A549 (cell line): Measurements from ENCODE around the gene NPC1L1. TPM values are rescaled to one million over a fixed set of nuclear protein-coding genes. Genes with fewer than 3 reads are reported as not detected.

ENCODE experiments used
- ATAC-seq, 2 experiments: fragments of 200-7000 bp in 1 of 2; fragments of >200 bp in 1 of 2; cut with Nextera tagmentation in 1 of 2; cut with Tn5 transposase in 1 of 2; 3 replicates each; pipeline versions ENCODE4 v1.8.0 to v1.9.1; 2018 to 2020; ENCODE audit warnings: mild to moderate bottlenecking in 1 of 2, moderate library complexity in 1 of 2
- CTCF ChIA-PET: fragments of 300-600 bp; sonication (Branson Sonifier 250); formaldehyde crosslinking; extraction: SDS; loops from one replicate; lab custom pipeline; 2021; ENCODE audit warnings: antibody characterized with exemption, inconsistent platforms; lab: Yijun Ruan, JAX
- POLR2A ChIA-PET: fragments of 350-600 bp; formaldehyde crosslinking; extraction: SDS; loops from one replicate; lab custom pipeline; 2021; ENCODE audit warnings: antibody characterized with exemption, inconsistent platforms; lab: Yijun Ruan, JAX
- DNase-seq, 2 experiments: peaks; one replicate each; pipeline versions ENCODE4 v3.0.0 to v3.0.0-alpha.2; 2011 to 2016; ENCODE audit warnings: low read depth in 1 of 2, low spot score in 1 of 2
- FAIRE-seq: peaks from 2 replicates; lab custom pipeline; 2011; peaks lifted over from hg19 to GRCh38; lab: Jason Lieb, UNC
- H3K27ac ChIP-seq, 2 experiments: fragments of >200 bp; sonication (Bioruptor Twin); formaldehyde crosslinking; 3 replicates each; pipeline ENCODE4 v1.5.1; 2016 to 2017
- H3K4me1 ChIP-seq: fragments of >200 bp; sonication (Bioruptor Twin); formaldehyde crosslinking; 3 replicates; pipeline ENCODE4 v1.6.1; 2016
- H3K4me2 ChIP-seq: fragments of >200 bp; sonication (Bioruptor Twin); formaldehyde crosslinking; 3 replicates; pipeline ENCODE4 v1.6.1; 2016
- H3K4me3 ChIP-seq: fragments of >200 bp; sonication (Bioruptor Twin); formaldehyde crosslinking; 3 replicates; pipeline ENCODE4 v1.5.1; 2016
- H3K9me3 ChIP-seq: fragments of >200 bp; sonication (Bioruptor Twin); formaldehyde crosslinking; 3 replicates; pipeline ENCODE4 v1.6.1; 2016
- ATOH8 ChIP-seq: fragments of 250-450 bp; sonication (Bioruptor Pico); IDR thresholded peaks from 2 replicates; pipeline ENCODE4 v1.5.0; 2020; ENCODE audit warnings: low read depth, mild to moderate bottlenecking, moderate library complexity
- BHLHE40 ChIP-seq: IDR thresholded peaks from 2 replicates; pipeline ENCODE4 v1.6.1; 2012; ENCODE audit warnings: low read depth, low read length, inconsistent platforms
- CBX2 ChIP-seq: fragments of 200-600 bp; sonication (generic); IDR thresholded peaks from 2 replicates; pipeline ENCODE4 v1.6.1; 2016; ENCODE audit warnings: low read depth, mild to moderate bottlenecking, borderline replicate concordance
- CHD2 ChIP-seq: fragments of 150-350 bp; IDR thresholded peaks from 2 replicates; pipeline ENCODE4 v1.6.1; 2014; ENCODE audit warnings: low read length; ENCODE audit not compliant: partially characterized antibody
- CHD4 ChIP-seq: fragments of 200-600 bp; sonication (generic); IDR thresholded peaks from 2 replicates; pipeline ENCODE4 v1.6.1; 2016; ENCODE audit warnings: antibody characterized with exemption, mild to moderate bottlenecking, borderline replicate concordance
- E2F6 ChIP-seq: IDR thresholded peaks from 2 replicates; pipeline ENCODE4 v1.6.1; 2012; ENCODE audit warnings: low read depth, borderline replicate concordance
- ELK1 ChIP-seq: fragments of 150-350 bp; IDR thresholded peaks from 2 replicates; pipeline ENCODE4 v1.6.1; 2014; ENCODE audit warnings: low read depth, mild to moderate bottlenecking, low read length
- EP300 ChIP-seq, 2 experiments: fragments of >200 bp; sonication (Bioruptor Twin); formaldehyde crosslinking; IDR thresholded peaks; 2 replicates in 1 of 2; 3 replicates in 1 of 2; pipeline ENCODE4 v1.6.1; 2016 to 2017
- ESRRA ChIP-seq: fragments of 150-350 bp; IDR thresholded peaks from 2 replicates; pipeline ENCODE4 v1.6.1; 2014; ENCODE audit warnings: mild to moderate bottlenecking, low read length, borderline replicate concordance
- FOSB ChIP-seq: fragments of 250-450 bp; sonication (Bioruptor Pico); IDR thresholded peaks from 2 replicates; pipeline ENCODE4 v1.5.0; 2020; ENCODE audit warnings: mild to moderate bottlenecking, moderate library complexity
- HOXB13 ChIP-seq: fragments of 250-450 bp; sonication (Bioruptor Pico); IDR thresholded peaks from 2 replicates; pipeline ENCODE4 v1.5.0; 2020; ENCODE audit warnings: low read depth, mild to moderate bottlenecking, moderate library complexity
- JUN ChIP-seq, 2 experiments: fragments of >200 bp; sonication (Bioruptor Twin); formaldehyde crosslinking; IDR thresholded peaks; 2 replicates in 1 of 2; 3 replicates in 1 of 2; pipeline ENCODE4 v1.6.1; 2016 to 2017
- JUNB ChIP-seq: fragments of >200 bp; sonication (Bioruptor Twin); formaldehyde crosslinking; IDR thresholded peaks from 2 replicates; pipeline ENCODE4 v1.6.1; 2016
- MYC ChIP-seq: IDR thresholded peaks from 2 replicates; pipeline ENCODE4 v1.6.1; 2012; ENCODE audit warnings: mild to moderate bottlenecking, inconsistent platforms, low read length, improper control_type of control experiment, borderline replicate concordance
- NFE2L2 ChIP-seq: fragments of 150-350 bp; conservative IDR thresholded peaks from 2 replicates; pipeline ENCODE4 v1.6.1; 2014; ENCODE audit warnings: low read length
- POLR2A ChIP-seq: IDR thresholded peaks from 2 replicates; pipeline ENCODE4 v1.6.1; 2012; ENCODE audit warnings: mild to moderate bottlenecking, low read length
- POLR2AphosphoS2 ChIP-seq: conservative IDR thresholded peaks from 2 replicates; pipeline ENCODE4 v1.6.1; 2012; ENCODE audit warnings: low read length, improper control_type of control experiment, inconsistent platforms
- RAD21 ChIP-seq, 2 experiments: fragments of >200 bp in 1 of 2; sonication (Bioruptor Twin) in 1 of 2; formaldehyde crosslinking in 1 of 2; IDR thresholded peaks in 1 of 2; conservative IDR thresholded peaks in 1 of 2; 2 replicates in 1 of 2; 3 replicates in 1 of 2; pipeline ENCODE4 v1.6.1; 2012 to 2018; ENCODE audit warnings: inconsistent platforms in 1 of 2
- RCOR1 ChIP-seq: fragments of 150-350 bp; IDR thresholded peaks from 2 replicates; pipeline ENCODE4 v1.6.1; 2014; ENCODE audit warnings: antibody characterized with exemption, low read length, low read depth
- RFX5 ChIP-seq: fragments of 450-650 bp; IDR thresholded peaks from 2 replicates; pipeline ENCODE4 v1.7.1; 2014; ENCODE audit warnings: antibody characterized with exemption, mild to moderate bottlenecking, moderate library complexity
- SREBF2 ChIP-seq: fragments of 450-650 bp; IDR thresholded peaks from 2 replicates; pipeline ENCODE4 v1.6.1; 2014; ENCODE audit warnings: mild to moderate bottlenecking, moderate library complexity
- ZNF302 ChIP-seq: fragments of 250-450 bp; sonication (Bioruptor Pico); IDR thresholded peaks from 2 replicates; pipeline ENCODE4 v1.9.0; 2021; ENCODE audit warnings: inconsistent platforms, mild to moderate bottlenecking, moderate library complexity
- ZSCAN20 ChIP-seq: fragments of 250-450 bp; sonication (Bioruptor Pico); IDR thresholded peaks from 2 replicates; pipeline ENCODE4 v1.8.0; 2022; ENCODE audit warnings: mild to moderate bottlenecking, moderate library complexity
- WGBS: methylation state at CpG from one replicate; pipeline ENCODE4 v1.1.6; 2017; ENCODE audit errors: missing lambda C conversion rate; 5-methylcytosine and 5-hydroxymethylcytosine counted together
- polyA plus RNA-seq, 4 experiments: library from polyadenylated mRNA; depleted of rRNA in 3 of 4; stranded (reverse); fragments of >200 nt; fragmentation: RNase III in 1 of 4; extraction: RNeasy Plus Mini Kit Qiagen cat#74134 plus additional on column Dnase treatment in 1 of 4; gene quantifications; 2 replicates in 3 of 4; 3 replicates in 1 of 4; pipeline ENCODE4 v1.2.3, GENCODE V29; 2011 to 2017
- TF ChIP-seq, protein P1 (sequence below): fragments of >200 bp; sonication (Bioruptor Twin); formaldehyde crosslinking; IDR thresholded peaks from 2 replicates; pipeline ENCODE4 v1.6.1; 2016

The NPC1L1 gene
- polyA plus RNA-seq, 2 of the 4 experiments (the other 2 are of a cell fraction), result 0.04 to 0.06 TPM

- H3K4me1 ChIP-seq, result no peaks in the 10 kb centered on the region
- DNase-seq, result no peak
- CTCF ChIA-PET, result interaction anchor here (1.1 to 2.5 kb wide), 6 partner anchors 9 to 295 kb away, joined by 3 to 15 read pairs (median 4); no protein-coding TSS in a partner anchor
- POLR2A ChIA-PET, result no interaction called here
- 84% methylated on average over 9 of the region's 10 CpGs for WGBS
- TF ChIP-seq ZNF302 (no peak), RCOR1 (no peak), CBX2 (no peak), POLR2AphosphoS2 (no peak), RAD21 (conservative IDR thresholded peaks at IDR 0.05 in 1 of 2, IDR thresholded peaks at IDR 0.05 in 1 of 2) (no peak), HOXB13 (CRISPR knock-in tag) (no peak), SREBF2 (no peak), ATOH8 (CRISPR knock-in tag) (no peak), MYC (no peak), ESRRA (no peak), CHD4 (no peak), JUN (IDR thresholded peaks at IDR 0.05) (no peak), ZSCAN20 (no peak), ELK1 (no peak)
- TF ChIP-seq, protein P1, sequence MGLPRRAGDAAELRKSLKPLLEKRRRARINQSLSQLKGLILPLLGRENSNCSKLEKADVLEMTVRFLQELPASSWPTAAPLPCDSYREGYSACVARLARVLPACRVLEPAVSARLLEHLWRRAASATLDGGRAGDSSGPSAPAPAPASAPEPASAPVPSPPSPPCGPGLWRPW, result no peak
- no peak overlapping the region for H3K27ac ChIP-seq
- no peaks in the 10 kb centered on the region for H3K9me3 ChIP-seq
- no peak for FAIRE-seq
- no peak for ATAC-seq
- no peak overlapping the region for H3K4me2 ChIP-seq
- no peak overlapping the region for H3K4me3 ChIP-seq
These were observed 5.0 kb downstream of the NPC1L1 start for GRCh38 chr7:44536090-44536489.

GRCh38 chr7:44535348-44536064, 5.6 kb downstream of the NPC1L1 start:
- ChIA-PET POLR2A (no interaction called here), CTCF (interaction anchor here (0.7 to 2.5 kb wide), 9 partner anchors 8 to 294 kb away, joined by 3 to 15 read pairs (median 4); no protein-coding TSS in a partner anchor)
- Histone ChIP-seq H3K4me3 (no peak overlapping the region), H3K27ac (no peak overlapping the region), H3K4me1 (no peaks in the 10 kb centered on the region), H3K4me2 (no peak overlapping the region), H3K9me3 (no peaks in the 10 kb centered on the region)
- DNase-seq, result no peak
- FAIRE-seq, result no peak
- TF ChIP-seq POLR2A (no peak), JUNB (no peak), FOSB (CRISPR knock-in tag) (no peak), RFX5 (no peak), E2F6 (no peak), BHLHE40 (no peak), NFE2L2 (no peak), ELK1 (no peak), CHD2 (no peak), ATOH8 (CRISPR knock-in tag) (no peak), EP300 (IDR thresholded peaks at IDR 0.05) (no peak), ZNF302 (no peak)
- TF ChIP-seq, all 56 proteins: peak for 0
- ATAC-seq, result no peak
- 74% methylated on average over 8 of the region's 8 CpGs for WGBS
